GM13977 (cell line): ENCODE results near the gene EIF5A2.
"Not testable (repeated sequence)": the region's sequence is repeated elsewhere in the genome, so short reads cannot be mapped to it uniquely, and the experiment has no call there.

ENCODE experiments used
- DNase-seq: peaks from one replicate; pipeline ENCODE4 v3.0.0; 2012; ENCODE audit warnings: low spot score
- in situ Hi-C: fragments of 300-500 bp; cut with MboI; formaldehyde crosslinking; loops from one replicate; pipeline ENCODE4 v1.12.0; 2022; ENCODE audit warnings: low sequenced_read_pairs, low pct_unique_long_range_greater_than_20kb, mixed read lengths, inconsistent platforms; ENCODE audit not compliant: unreplicated experiment
- TF ChIP-seq, protein P1 (sequence below): IDR thresholded peaks from 2 replicates; pipeline ENCODE4 v1.5.1; 2012; ENCODE audit warnings: mild to moderate bottlenecking, control low read depth; ENCODE audit not compliant: insufficient read depth; ENCODE audit errors: extremely low read depth, missing control alignments

The EIF5A2 gene

DNA sequence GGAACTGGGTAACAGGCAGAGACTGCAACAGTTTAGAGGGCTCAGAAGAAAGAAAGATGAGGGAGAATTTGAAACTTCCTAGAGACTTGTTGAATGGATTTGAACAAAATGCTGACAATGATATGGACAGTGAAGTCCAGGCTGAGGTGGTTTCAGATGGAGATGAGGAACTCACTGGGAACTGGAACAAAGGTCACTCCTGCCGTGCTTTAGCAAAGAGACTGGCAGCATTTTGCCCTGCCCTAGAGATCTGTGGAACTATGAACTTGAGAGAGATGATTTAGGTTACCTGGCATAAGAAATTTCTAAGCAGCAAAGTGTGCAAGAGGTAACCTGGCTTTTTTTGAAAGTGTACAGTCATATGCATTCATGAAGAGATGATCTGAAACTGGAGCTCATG, 11.7 kb downstream of the EIF5A2 start:
- in situ Hi-C loops = no loop called here
- TF ChIP-seq, protein P1, sequence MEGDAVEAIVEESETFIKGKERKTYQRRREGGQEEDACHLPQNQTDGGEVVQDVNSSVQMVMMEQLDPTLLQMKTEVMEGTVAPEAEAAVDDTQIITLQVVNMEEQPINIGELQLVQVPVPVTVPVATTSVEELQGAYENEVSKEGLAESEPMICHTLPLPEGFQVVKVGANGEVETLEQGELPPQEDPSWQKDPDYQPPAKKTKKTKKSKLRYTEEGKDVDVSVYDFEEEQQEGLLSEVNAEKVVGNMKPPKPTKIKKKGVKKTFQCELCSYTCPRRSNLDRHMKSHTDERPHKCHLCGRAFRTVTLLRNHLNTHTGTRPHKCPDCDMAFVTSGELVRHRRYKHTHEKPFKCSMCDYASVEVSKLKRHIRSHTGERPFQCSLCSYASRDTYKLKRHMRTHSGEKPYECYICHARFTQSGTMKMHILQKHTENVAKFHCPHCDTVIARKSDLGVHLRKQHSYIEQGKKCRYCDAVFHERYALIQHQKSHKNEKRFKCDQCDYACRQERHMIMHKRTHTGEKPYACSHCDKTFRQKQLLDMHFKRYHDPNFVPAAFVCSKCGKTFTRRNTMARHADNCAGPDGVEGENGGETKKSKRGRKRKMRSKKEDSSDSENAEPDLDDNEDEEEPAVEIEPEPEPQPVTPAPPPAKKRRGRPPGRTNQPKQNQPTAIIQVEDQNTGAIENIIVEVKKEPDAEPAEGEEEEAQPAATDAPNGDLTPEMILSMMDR = no peak
- DNase-seq = no peak

DNA sequence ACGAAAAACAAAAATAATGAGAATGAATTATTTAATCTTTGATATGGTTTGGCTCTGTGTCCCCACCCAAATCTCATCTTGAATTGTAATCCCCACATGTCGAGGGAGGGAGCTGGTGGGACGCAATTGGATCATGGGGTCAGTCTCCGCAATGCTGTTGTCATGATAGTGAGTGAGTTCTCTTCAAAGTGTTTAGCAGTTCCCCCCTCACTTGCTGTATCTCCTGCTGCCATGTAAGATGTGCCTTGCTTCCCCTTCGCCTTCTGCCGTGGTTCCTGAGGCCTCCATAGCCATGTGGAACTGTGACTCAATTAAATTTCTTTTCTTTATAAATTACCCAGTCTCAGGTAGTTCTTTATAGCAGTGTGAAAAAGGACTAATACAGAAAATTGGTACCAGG, 12.1 kb downstream of the EIF5A2 start:
- DNase-seq, in situ Hi-C loops: not testable (repeated sequence)

DNA sequence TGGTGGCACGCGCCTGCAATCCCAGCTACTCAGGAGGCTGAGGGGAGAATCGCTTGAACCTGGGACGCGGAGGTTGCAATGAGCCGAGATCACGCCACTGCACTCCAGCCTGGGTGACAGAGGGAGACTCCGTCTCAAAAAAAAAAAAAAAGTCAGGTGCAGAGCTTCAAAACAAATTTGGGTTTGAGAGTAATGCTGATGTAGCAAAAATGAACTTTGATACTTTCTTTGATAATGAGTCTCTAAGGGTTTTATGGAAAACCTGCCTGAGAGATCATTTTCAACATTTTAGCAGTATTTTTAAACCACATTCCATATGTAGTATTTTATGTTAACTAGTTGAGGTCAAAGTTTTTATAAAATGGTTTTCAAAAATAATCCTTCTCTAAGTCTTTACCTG, 14.5 kb downstream of the EIF5A2 start:
- in situ Hi-C loops = no loop called here

DNA sequence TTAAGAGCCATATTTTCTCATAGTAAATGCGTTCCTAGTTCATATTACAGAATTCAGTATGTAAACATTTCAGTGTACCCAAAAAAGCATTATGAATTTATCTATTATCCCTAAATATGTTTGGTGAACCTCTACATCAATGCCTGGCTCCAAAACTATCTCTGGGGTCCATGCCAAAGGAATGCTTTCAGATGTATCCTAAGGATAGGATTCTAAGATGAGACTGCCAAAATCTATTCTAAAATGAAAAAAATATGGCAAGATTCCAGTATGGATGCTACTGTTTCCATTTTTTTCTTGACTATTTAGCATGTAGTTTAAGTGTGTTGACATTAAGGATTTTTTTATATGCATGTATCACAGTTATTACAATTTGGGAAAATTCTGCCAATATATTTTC, 18.8 kb downstream of the EIF5A2 start:
- no peak for DNase-seq
- in situ Hi-C loops = no loop called here
- TF ChIP-seq, protein P1 = no peak

More for the DNA sequence above, 14.5 kb downstream of the EIF5A2 start:
- DNase-seq = no peak
- TF ChIP-seq, protein P1 = no peak

DNA sequence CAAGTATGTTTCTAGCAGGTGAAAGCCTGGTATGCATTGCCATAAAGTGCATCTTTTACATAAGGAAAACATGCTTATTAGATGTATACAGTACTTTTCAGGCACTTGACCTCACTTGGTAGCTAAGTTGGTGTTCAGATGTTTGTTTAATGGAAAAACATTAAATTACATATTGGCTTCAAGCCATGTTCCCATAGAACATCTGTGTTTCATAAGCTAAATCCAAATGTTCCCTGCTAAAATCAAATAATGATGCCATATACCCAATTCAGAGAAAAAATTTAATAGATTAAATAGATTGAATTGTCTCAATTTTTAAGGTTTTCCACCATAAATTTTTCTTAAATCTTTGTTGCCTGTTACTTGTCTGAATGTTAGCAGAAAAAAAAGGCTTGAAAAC, 19.3 kb downstream of the EIF5A2 start:
- no peak for DNase-seq
- in situ Hi-C loops = no loop called here
- TF ChIP-seq, protein P1 = no peak

DNA sequence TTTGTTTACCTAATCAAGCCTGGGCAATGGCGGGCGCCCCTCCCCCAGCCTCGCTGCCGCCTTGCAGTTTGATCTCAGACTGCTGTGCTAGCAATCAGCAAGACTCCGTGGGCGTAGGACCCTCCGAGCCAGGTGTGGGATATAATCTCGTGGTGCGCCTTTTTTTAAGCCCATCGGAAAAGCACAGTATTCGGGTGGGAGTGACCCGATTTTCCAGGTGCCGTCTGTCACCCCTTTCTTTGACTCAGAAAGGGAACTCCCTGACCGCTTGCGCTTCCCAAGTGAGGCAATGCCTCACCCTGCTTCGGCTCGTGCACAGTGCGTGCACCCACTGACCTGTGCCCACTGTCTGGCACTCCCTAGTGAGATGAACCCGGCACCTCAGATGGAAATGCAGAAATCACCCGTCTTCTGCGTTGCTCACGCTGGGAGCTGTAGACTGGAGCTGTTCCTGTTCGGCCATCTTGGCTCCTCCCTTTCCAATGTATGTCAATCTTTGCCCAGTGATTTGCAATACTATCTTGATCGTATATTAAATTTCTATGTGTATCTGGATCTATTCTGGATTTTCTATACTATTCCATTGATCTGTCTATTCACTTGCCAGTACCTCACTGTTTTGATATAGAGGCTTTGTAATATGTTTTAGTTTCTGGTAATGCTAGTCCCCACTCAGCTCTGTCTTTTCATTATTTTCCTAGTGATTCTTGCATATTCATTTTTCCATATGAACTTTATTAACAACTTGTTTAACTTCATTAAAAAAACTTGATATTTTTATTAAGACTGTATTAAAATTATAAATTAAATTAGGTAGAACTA, 24.1 kb downstream of the EIF5A2 start:
- DNase-seq, in situ Hi-C loops: not testable (repeated sequence)

DNA sequence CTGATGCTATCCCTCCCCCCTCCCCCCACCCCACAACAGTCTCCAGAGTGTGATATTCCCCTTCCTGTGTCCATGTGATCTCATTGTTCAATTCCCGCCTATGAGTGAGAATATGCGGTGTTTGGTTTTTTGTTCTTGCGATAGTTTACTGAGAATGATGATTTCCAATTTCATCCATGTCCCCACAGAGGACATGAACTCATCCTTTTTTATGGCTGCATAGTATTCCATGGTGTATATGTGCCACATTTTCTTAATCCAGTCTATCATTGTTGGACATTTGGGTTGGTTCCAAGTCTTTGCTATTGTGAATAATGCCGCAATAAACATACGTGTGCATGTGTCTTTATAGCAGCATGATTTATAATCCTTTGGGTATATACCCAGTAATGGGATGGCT, 29.7 kb downstream of the EIF5A2 start:
- DNase-seq, in situ Hi-C loops: not testable (repeated sequence)

DNA sequence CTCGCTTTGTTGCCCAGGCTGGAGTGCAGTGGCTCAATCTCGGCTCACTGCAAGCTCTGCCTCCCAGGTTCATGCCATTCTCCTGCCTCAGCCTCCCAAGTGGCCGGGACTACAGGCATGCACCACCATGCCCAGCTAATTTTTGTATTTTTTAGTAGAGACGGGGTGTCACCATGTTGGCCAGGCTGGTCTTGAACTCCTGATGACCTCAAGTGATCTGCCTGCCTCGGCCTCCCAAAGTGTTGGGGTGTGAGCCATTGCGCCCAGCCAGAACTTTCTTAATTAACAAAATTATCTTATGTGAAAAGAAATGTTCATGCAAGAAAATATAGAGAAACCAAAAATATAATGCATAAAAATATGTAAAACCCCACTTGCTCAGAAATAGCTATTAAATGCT, 31.1 kb downstream of the EIF5A2 start:
- DNase-seq, in situ Hi-C loops: not testable (repeated sequence)

DNA sequence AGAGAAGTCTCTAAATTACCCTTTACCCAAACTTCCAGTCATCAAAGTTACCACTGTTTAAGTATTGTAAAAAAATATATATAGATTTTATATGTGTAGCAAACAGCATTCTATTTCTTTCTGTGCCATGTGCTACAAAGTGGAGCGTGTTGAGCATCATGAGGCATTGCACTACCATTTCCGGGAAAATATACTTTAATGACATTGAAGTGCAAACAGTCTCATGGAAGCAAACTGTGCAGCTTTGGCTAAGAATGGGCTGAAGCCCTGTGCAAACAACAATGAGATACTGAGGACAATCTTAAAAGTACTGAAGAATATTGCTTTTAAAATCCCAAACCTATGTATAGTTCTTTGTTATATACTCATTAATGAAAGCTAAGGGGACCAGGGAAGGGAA, 31.9 kb downstream of the EIF5A2 start:
- TF ChIP-seq, protein P1 = no peak
- in situ Hi-C loops = no loop called here
- DNase-seq = no peak
